Subcutaneous adipose tissue (tissue), 4 donors: ENCODE results near the gene DHRS3. TPM values are rescaled to one million over a fixed set of nuclear protein-coding genes. Genes with fewer than 3 reads are reported as not detected.

Experiments used
- total RNA-seq, 4 donors: library from RNA; depleted of rRNA; stranded (reverse); fragments of >200 nt; gene quantifications; one replicate each; pipeline ENCODE4 v1.1.0, GENCODE V29; 2016
- TF ChIP-seq, protein P1 (sequence below): fragments of 450-650 bp; IDR thresholded peaks from one replicate; pipeline ENCODE4 v1.5.1; 2016; ENCODE audit warnings: low read depth, mild to moderate bottlenecking, control low read depth, antibody characterized with exemption, moderate library complexity

Gene DHRS3
- total RNA-seq, 4 donors from 2014 or later: 147 to 406 (median 256) TPM

DNA sequence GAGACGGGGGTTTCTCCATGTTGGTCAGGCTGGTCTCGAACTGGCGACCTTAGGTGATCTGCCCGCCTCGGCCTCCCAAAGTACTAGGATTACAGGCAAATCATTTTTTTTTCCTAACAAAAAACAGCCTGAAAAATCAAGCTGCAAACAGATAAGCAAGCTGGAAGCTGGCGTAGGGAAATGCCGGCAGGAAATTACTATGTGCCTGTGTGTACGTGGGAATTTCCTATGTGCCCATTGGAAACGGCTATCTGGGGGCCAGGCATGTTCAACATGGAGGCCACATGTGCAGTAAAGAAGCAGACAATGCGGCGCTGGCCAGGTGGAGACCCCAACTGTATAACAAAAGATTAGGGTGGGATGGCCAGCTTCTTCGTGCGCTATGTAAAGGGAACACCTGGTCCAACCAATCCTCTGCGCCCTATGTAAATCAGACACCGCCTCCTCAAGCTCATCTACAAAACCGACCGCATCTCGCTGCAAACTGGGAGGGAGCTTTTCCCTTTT lies 16.7 kb upstream of the DHRS3 start:
- TF ChIP-seq, protein P1, sequence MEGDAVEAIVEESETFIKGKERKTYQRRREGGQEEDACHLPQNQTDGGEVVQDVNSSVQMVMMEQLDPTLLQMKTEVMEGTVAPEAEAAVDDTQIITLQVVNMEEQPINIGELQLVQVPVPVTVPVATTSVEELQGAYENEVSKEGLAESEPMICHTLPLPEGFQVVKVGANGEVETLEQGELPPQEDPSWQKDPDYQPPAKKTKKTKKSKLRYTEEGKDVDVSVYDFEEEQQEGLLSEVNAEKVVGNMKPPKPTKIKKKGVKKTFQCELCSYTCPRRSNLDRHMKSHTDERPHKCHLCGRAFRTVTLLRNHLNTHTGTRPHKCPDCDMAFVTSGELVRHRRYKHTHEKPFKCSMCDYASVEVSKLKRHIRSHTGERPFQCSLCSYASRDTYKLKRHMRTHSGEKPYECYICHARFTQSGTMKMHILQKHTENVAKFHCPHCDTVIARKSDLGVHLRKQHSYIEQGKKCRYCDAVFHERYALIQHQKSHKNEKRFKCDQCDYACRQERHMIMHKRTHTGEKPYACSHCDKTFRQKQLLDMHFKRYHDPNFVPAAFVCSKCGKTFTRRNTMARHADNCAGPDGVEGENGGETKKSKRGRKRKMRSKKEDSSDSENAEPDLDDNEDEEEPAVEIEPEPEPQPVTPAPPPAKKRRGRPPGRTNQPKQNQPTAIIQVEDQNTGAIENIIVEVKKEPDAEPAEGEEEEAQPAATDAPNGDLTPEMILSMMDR: no peak

DNA sequence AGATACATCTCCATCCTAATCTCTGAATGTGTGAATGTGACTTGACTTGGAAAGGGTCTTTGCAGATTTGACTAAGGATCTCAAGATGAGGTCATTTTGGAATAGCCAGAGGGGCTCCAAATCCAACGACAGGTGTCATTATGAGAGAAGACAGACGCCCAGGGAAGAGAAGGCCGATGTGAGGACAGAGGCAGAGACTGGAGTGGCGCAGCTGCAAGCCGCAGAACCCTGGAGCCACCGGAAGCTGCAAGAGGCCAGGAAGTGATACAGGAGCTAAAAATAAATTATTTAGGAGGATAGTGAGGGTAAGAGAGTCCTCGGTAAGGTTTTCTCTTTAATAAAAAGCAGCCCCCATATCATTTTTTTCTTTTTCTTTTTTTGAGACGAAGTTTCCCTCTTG lies 16.1 kb upstream of the DHRS3 start:
- TF ChIP-seq, protein P1: no peak

DNA sequence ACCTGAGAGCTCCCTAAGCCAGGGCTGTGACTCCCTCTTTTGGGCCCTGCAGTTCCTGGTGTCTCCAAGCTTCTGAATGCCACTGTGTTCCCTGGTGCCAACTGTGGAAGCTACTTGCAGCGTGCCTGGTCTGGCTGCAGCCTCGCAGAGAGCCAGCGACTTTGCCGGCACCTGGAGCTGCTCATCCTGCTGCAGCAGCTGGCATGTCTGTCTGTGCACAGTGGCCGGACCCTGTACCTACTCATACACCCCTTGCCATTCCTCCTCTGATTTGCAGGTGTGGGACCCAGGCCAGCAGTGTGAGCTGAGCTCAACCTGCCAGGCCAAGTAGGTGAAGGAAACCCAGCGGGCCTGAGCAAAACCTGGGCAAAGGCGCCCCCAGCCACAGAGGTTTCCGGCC lies 13.6 kb upstream of the DHRS3 start:
- TF ChIP-seq, protein P1: no peak

DNA sequence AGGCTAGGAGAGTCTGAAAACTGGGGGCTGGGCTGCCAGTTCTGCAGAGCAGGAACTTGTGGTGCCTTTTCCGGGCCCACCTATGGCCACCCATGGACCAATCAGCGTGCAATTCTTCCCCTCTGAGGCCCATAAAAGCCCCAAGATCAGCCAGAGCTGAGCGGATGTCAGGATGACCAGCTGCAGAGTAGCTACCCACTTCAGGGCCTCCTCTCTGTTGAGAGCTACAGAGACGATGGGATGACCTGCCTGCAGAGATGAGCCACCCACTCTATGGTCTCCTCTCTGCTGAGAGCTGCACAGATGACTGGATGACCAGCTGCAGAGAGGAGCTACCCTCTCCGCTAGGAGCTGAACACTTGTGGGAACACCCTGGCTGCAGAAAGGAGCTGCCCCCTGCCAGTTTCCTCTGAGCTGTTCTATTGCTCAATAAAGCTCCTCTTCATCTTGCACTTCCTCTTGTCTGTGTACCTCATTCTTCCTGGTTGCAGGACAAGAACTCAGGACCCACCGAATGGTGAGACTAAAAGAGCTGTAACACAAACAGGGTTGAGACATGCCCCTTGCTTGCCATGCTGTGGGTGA lies 13.0 kb upstream of the DHRS3 start:
- TF ChIP-seq, protein P1: no peak

DNA sequence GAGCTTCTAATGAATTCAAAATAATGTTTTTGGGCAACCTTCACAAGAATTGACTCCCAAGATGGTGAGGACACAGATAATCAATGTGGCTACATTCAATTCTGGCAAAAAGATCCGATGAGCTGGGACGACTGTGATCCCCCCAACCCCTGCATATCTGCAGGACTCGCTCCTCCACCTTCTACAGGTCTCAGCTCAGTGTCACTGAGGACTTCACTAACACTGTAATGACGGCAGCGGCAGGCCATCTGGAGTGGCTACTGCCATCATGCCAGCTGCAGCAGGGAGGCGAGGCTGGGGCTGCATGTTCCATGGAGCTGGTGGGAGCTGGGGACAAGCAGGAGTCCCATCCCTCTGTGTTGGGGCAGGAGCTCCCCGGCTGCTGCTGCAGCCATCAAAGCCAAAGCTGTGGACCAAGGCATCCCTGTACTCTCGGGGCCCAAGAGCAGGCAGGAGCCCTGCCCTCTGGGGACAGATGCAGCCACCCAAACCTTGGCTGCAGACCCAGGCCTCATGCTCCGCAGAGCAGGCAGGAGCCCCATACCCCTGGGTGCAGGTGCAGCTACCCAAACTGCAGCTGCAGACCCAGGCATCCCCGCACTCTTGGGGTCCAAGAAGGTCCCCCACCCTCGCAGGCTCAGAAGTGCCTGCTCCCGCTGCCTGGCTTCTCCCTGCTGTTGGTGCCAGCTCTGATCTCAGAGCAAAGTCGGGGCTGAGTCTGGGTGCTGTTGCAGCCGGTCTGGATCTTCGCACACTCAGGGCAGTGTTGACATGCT lies 12.2 kb upstream of the DHRS3 start:
- TF ChIP-seq, protein P1: no peak

DNA sequence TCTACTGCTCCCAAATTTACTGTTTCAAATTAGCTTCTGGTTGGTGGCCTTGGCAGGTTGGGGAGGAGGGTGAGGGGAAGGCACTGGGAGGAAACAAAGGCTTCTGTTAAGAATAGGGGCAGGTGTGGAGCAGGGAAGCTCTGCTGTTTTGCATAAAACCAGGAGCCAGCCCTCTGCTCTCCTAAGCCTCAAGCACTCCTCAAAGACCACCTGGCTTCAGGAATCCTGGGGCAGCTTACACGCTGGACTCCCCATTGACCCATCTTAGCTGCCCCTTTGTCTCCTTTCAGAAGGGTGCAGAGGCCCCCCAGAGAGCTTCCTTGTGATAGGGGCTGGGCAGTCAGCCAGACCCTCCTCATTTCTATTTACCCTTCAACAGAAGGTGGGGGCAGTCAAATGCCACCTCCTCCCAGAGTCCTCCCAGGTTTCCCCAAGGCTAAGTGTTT lies 11.5 kb upstream of the DHRS3 start:
- TF ChIP-seq, protein P1: no peak

DNA sequence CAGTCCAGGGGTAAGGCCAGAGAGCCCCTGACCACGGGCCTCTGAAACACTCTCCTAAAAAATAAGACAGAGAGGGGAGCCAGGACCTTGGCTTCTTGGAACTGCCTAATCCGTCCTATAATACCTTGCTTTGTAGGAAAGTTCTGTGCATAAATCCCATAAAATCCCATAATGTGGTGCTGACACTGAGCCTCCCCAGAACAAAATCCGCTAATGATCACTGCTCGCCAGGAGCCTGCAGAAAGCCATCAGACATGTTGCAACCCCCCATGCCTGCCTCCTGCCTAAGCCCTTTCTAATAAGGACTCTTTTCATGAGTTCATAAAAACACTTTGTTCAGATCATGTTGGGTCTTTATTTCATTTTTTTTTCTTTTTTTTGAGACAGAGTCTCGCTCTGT lies 9.3 kb upstream of the DHRS3 start:
- TF ChIP-seq, protein P1: no peak
